ENCODE measurements around the gene FANCC. TPM values are rescaled to one million over a fixed set of nuclear protein-coding genes. Genes with fewer than 3 reads are reported as not detected.

Gene FANCC
- total RNA-seq, 4 donors from 2014 or later: 7.7 to 27.8 (median 9.0) TPM

DNA sequence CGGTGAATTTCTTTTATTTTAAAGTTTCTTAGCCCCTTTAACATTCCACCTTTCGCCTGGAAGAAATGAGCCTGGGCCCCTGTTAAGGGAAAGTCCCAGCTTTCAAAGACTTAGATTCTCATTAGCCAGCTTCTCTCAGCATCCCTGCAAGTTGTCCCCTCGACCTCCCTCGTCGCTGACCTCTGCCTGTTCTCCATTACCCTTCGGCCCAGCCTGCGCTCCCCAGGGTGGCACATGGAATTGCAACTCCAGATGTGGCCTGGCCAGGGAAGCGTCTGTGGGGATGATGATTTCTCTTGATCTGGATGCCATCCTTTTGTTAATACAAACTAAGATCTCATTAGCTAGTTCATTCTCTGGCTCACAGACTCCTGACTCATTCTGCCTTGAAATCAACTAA is 43.4 kb upstream of the FANCC start:
- TF ChIP-seq POLR2AphosphoS5 (IDR thresholded peaks at IDR 0.05) (no peak), EP300 (IDR thresholded peaks at IDR 0.05) (no peak), POLR2A (IDR thresholded peaks at IDR 0.05) (no peak)
- TF ChIP-seq, protein P1, sequence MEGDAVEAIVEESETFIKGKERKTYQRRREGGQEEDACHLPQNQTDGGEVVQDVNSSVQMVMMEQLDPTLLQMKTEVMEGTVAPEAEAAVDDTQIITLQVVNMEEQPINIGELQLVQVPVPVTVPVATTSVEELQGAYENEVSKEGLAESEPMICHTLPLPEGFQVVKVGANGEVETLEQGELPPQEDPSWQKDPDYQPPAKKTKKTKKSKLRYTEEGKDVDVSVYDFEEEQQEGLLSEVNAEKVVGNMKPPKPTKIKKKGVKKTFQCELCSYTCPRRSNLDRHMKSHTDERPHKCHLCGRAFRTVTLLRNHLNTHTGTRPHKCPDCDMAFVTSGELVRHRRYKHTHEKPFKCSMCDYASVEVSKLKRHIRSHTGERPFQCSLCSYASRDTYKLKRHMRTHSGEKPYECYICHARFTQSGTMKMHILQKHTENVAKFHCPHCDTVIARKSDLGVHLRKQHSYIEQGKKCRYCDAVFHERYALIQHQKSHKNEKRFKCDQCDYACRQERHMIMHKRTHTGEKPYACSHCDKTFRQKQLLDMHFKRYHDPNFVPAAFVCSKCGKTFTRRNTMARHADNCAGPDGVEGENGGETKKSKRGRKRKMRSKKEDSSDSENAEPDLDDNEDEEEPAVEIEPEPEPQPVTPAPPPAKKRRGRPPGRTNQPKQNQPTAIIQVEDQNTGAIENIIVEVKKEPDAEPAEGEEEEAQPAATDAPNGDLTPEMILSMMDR (IDR thresholded peaks at IDR 0.05): no peak
- H3K27ac ChIP-seq: no peak overlapping the region
- H3K36me3 ChIP-seq: no peaks in the 10 kb centered on the region
- no peaks in the 10 kb centered on the region for H3K9me3 ChIP-seq
- peaks cover 7% of the 10 kb centered on the region for H3K27me3 ChIP-seq
- WGBS: 80% methylated on average over 8 of the region's 8 CpGs
- no peak overlapping the region for H3K4me3 ChIP-seq
- no peak for DNase-seq (ENCODE audit: low spot score in 2 of 2)
- H3K4me1 ChIP-seq: no peaks in the 10 kb centered on the region

DNA sequence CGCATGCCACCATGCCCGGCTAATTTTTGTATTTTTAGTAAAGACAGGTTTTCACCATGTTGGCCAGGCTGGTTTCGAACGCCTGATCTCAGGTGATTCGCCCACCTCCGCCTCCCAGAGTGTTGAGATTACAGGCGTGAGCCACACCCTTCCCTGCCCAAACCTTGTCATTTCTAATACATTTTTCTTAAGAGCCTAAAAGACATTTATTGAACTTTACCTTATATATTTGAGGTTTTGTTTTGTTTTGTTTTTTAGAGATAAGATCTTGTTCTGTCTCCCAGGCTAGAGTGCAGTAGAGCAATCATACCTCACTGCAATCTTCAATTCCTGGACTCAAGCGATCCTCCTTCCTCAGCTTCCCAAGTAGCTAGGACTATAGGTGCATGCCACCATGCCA is 39.8 kb upstream of the FANCC start:
- no peaks in the 10 kb centered on the region for H3K36me3 ChIP-seq
- DNase-seq (ENCODE audit: low spot score in 2 of 2): no peak
- TF ChIP-seq POLR2A (IDR thresholded peaks at IDR 0.05): no peak
- TF ChIP-seq, protein P1 (IDR thresholded peaks at IDR 0.05): no peak
- TF ChIP-seq EP300 (IDR thresholded peaks at IDR 0.05): no peak
- TF ChIP-seq POLR2AphosphoS5 (IDR thresholded peaks at IDR 0.05): no peak
- H3K9me3 ChIP-seq: no peaks in the 10 kb centered on the region
- no peaks in the 10 kb centered on the region for H3K27me3 ChIP-seq
- H3K4me1 ChIP-seq: no peaks in the 10 kb centered on the region
- no peak overlapping the region for H3K27ac ChIP-seq
- no peak overlapping the region for H3K4me3 ChIP-seq
- 92% methylated on average over 8 of the region's 8 CpGs for WGBS

DNA sequence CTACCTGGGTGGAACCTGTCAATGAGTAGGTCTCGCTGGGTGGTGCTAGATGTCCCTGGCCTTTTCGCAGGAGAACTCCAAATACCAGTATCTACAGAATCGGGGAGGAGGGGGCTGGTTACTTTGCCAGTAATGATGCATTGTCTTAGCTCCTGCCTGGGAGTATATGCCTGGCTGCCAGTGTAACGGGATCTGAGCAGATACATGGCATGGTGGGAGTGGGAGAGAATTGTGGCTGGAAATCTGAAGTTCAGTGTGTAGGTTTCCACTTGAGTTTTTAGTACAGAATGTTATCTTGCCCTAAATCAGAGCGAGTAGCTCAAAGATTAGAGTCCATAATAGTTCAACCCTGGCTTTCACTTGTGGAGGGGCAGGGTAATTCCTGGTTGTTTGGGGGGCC is 38.0 kb upstream of the FANCC start:
- H3K36me3 ChIP-seq: no peaks in the 10 kb centered on the region
- no peaks in the 10 kb centered on the region for H3K9me3 ChIP-seq
- no peak overlapping the region for H3K4me3 ChIP-seq
- 93% methylated on average over 5 of the region's 5 CpGs for WGBS
- DNase-seq (ENCODE audit: low spot score in 2 of 2): no peak
- no peak overlapping the region for H3K27ac ChIP-seq
- H3K27me3 ChIP-seq: peaks cover 2% of the 10 kb centered on the region
- no peaks in the 10 kb centered on the region for H3K4me1 ChIP-seq
- TF ChIP-seq, protein P1 (IDR thresholded peaks at IDR 0.05): no peak
- TF ChIP-seq POLR2AphosphoS5 (IDR thresholded peaks at IDR 0.05): no peak
- TF ChIP-seq EP300 (IDR thresholded peaks at IDR 0.05): no peak
- TF ChIP-seq POLR2A (IDR thresholded peaks at IDR 0.05): no peak

DNA sequence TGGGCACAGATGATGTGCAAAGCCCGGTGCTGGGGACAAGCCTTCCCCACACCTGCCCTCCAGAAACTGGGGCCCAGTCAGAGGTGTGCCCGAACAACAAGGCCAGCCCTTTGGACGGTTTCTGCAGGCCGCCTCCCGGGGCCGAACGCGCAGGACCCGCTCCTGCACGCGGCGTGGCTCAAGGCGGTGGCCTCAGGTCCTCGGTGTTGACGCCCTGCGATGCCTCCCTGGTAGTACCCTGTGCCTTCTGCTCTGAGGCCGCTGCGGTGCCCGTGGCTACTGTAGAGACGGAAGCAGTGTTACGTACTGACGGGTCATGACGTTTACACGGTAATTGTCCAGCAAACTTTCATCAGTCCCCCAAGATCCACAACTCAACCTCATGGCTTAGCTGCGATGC is 33.5 kb upstream of the FANCC start:
- Histone ChIP-seq H3K27ac (no peak overlapping the region), H3K9me3 (no peaks in the 10 kb centered on the region), H3K4me1 (peaks cover 13% of the 10 kb centered on the region), H3K36me3 (no peaks in the 10 kb centered on the region), H3K27me3 (peaks cover 34% of the 10 kb centered on the region), H3K4me3 (no peak overlapping the region)
- WGBS: 96% methylated on average over 22 of the region's 25 CpGs
- TF ChIP-seq EP300 (IDR thresholded peaks at IDR 0.05): no peak
- TF ChIP-seq POLR2AphosphoS5 (IDR thresholded peaks at IDR 0.05): no peak
- TF ChIP-seq POLR2A (IDR thresholded peaks at IDR 0.05): no peak
- TF ChIP-seq, protein P1 (IDR thresholded peaks at IDR 0.05): no peak
- DNase-seq (ENCODE audit: low spot score in 2 of 2): no peak

DNA sequence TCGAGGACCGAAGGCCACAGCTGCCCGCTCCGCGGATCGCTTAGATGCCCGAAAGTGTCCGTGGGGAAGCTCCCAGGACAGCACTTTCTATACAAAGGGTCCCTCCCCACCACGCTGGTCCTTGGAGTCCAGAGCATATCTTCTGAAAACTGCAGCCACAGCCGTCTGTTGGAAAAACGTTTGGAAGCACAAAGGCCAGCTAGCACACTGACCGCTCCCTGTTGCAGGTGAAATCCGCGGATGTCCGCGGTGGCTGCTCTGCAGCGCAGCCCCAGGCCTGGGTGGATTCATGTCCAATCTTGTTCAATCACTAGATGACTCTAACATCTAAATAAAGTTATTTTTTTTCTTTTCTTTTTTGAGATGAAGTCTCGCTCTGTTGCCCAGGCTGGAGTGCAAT is 32.8 kb upstream of the FANCC start:
- no peak for DNase-seq (ENCODE audit: low spot score in 2 of 2)
- Histone ChIP-seq H3K27ac (no peak overlapping the region), H3K36me3 (no peaks in the 10 kb centered on the region), H3K4me3 (no peak overlapping the region), H3K27me3 (peaks cover 34% of the 10 kb centered on the region), H3K9me3 (no peaks in the 10 kb centered on the region), H3K4me1 (peaks cover 13% of the 10 kb centered on the region)
- 71% methylated on average over 15 of the region's 18 CpGs for WGBS
- TF ChIP-seq POLR2A (IDR thresholded peaks at IDR 0.05): no peak
- no peak for TF ChIP-seq EP300 (IDR thresholded peaks at IDR 0.05)
- TF ChIP-seq, protein P1 (IDR thresholded peaks at IDR 0.05): no peak
- TF ChIP-seq POLR2AphosphoS5 (IDR thresholded peaks at IDR 0.05): no peak
